LNCaP clone FGC (cell line): Measurements from ENCODE around the gene BCL10.

ENCODE experiments used
- DNase-seq: peaks from one replicate; pipeline ENCODE4 v3.0.0-alpha.2; 2011; ENCODE audit warnings: low read depth
- H3K4me3 ChIP-seq: 2 replicates; pipeline ENCODE4 v1.5.1; 2011; ENCODE audit warnings: mild to moderate bottlenecking, low read depth, low read length, control low read depth
- TF ChIP-seq, protein P1 (sequence below): IDR thresholded peaks from 2 replicates; pipeline ENCODE4 v1.5.1; 2012; ENCODE audit warnings: mild to moderate bottlenecking; ENCODE audit not compliant: control insufficient read depth, insufficient read depth; ENCODE audit errors: extremely low read depth

BCL10 gene

DNA sequence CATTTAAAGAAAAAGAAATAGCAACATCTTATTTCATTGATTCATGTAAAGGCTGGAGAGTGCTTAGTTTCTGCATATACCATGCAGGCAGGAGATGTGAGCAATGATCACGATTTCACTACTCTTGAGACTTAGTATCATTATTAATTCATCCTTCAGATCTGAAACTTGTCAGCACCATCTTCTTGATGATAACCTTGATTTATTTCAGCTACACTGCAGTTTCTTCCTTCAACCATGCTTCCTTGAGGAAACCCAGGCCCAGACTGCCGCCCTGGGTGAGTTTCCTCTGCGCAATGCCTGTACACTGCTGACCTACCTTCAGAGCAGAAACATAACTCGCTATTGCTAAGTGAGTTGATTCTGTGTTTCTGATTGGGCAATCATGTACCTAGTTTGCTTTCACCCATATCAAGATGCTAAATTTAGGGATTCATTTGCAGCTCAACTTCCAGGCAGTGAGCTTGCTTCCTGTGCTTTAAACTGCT is 13.5 kb upstream of the BCL10 start:
- H3K4me3 ChIP-seq, result no peak overlapping the region
- DNase-seq, result no peak
- TF ChIP-seq, protein P1, sequence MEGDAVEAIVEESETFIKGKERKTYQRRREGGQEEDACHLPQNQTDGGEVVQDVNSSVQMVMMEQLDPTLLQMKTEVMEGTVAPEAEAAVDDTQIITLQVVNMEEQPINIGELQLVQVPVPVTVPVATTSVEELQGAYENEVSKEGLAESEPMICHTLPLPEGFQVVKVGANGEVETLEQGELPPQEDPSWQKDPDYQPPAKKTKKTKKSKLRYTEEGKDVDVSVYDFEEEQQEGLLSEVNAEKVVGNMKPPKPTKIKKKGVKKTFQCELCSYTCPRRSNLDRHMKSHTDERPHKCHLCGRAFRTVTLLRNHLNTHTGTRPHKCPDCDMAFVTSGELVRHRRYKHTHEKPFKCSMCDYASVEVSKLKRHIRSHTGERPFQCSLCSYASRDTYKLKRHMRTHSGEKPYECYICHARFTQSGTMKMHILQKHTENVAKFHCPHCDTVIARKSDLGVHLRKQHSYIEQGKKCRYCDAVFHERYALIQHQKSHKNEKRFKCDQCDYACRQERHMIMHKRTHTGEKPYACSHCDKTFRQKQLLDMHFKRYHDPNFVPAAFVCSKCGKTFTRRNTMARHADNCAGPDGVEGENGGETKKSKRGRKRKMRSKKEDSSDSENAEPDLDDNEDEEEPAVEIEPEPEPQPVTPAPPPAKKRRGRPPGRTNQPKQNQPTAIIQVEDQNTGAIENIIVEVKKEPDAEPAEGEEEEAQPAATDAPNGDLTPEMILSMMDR, result no peak

DNA sequence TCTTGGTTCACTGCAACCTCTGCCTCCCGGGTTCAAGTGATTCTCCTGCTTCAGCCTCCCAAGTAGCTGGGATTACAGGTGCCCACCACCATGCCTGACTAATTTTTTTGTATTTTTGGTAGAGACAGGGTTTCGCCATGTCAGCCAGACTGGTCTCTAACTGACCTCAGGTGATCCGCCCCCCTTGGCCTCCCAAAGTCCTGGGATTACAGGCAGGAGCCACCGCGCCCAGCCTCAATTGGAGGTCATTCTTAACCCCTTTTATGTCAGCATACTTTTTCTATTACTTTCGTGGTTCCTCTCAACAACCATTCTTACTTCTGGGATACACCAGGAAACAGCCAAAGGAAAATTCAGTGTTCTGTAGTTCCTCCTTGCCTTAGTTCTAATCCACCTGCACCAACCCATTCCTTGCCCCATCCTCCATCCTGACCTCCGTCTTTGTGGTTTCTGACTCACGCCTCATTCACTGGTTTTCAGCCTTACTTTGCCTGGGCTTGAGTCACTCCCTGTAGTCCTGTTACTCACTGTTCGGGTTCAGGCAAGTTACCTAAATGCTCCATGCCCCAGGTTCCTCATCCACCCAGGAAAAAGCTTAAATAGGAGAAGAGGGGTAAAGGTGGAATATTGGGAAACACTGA is 12.9 kb upstream of the BCL10 start:
- DNase-seq, result no peak
- TF ChIP-seq, protein P1, result no peak
- no peak overlapping the region for H3K4me3 ChIP-seq

DNA sequence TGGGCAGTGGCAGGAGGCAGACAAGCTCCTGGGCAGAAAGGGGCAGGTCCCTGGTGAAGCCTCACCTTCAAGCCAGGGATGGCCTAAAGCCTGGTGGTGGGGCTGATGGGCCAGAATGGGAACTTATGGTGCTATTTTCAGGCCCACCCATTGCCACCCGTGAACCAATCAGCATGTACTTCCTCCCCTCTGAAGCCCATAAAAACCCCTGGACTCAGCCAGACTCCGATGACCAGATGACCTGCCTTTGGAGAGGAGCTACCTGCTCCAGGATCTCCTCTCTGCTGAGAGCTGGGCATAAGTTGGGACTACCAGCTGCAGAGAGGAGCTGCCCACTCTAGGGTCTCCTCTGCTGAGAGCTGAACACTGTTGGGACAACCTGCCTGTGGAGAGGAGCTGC is 7.8 kb upstream of the BCL10 start:
- TF ChIP-seq, protein P1, result no peak
- H3K4me3 ChIP-seq, result no peak overlapping the region
- no peak for DNase-seq

DNA sequence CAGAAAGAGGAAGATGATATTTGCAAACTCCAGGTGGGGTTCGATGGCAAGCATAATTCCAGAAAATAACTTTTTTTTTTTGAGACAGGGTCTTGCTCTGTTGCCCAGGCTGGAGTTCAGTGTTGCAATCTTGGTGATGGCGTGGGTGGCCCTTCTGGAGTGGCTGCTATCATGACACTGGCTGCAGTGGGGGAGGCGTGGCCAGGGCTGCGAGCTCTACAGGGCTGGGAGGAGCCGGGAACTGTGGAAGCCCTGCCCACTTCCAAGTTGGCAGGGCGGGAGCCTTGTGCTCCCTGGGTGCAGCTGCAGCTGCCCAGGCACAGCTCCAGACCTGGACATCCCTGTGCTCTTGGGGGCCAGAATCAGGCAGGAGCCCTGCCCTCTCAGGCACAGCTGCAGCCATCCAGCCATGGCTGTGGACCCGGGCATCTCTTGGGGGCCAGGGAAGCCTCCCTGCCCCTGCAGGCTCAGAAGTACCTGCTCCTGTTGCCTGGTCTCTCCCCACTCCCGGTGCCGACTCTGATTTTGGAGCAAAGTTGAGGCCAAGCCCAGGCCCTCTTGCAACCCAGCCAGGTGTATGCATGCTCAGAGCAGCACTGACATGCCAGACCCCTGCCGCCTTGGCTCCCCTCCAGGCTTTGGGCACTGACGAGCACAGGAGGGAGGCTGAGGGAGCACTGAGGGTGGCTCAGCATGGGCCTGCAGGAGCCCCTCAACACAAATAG is 7.2 kb upstream of the BCL10 start:
- no peak overlapping the region for H3K4me3 ChIP-seq
- TF ChIP-seq, protein P1, result no peak
- DNase-seq, result no peak

DNA sequence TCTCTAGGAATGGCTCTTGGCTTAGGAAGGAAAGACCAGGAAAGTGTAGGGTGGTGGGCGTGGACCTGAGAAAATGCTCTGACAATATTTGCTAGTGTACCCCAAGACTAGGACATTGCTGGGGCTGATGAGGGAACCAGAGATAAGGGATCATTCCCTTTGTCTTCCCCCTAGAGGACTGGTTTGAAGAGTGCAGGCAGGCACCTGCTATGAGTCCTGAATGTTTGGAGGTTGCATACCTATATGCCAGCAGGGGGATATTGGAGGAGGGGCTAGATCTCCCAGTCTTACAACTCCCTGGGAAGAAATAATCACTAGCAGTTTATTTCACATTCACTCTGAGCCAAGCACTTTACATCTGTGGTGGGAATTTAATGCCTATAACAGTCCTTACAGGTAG is 6.0 kb upstream of the BCL10 start:
- DNase-seq, result no peak
- H3K4me3 ChIP-seq, result no peak overlapping the region
- TF ChIP-seq, protein P1, result no peak

DNA sequence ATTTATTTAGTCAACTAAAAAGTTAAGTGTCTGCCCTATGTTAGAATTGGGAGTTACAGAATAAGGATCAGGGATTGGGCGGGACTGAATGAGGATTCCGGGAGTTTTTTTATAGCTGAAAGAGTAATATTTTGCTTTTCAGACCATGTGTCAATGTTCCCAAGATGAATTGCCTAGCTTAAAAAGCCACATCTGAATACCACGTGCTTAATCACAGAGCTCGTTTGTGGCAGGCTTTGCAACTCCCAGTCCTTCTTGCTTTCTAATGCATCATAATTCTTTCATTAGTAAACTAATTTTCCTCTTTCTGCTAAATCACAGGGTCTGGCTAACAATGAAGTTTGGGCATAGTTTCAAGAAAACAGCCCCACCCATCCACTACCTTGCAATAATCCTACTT is 4.2 kb upstream of the BCL10 start:
- DNase-seq, result no peak
- no peak overlapping the region for H3K4me3 ChIP-seq
- TF ChIP-seq, protein P1, result no peak

DNA sequence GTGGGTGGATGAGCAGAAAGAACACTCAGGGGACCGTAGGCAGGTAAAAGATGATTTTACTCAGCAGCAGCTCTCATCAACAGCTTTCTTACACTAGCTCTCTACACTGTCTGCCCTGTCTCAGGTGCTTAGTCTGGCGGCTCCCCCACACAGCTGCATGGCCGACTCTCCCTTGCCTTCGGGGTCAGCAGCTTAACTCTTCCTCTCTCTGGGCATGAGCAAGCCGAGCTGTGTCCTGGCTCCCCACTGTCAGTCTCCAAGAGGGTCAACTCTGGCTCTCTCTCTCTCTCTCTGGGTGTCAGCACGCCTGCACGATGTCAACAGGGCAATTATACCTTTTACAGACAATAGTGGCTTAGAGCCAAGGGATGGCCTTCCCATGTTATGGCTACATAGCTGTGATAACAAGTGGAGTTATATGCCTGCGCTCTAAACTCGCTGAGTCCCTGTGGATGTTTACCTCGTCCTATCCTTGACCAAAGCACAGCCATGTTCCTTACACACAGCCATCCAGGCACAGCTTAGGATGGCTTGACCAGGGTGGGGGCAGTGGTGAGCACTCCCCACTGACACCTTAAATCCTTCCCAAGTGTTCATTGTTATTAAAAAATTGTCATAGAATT is 3.1 kb upstream of the BCL10 start:
- no peak for DNase-seq
- TF ChIP-seq, protein P1, result no peak
- no peak overlapping the region for H3K4me3 ChIP-seq
